GM19455 (cell line): ENCODE measurements around the gene FXYD2.

Experiments used
- ATAC-seq: cut with Tn5 transposase; IDR thresholded peaks from one replicate; pipeline ENCODE4 v1.9.1; 2021; ENCODE audit not compliant: unreplicated experiment

The FXYD2 gene

GRCh38 chr11:117805045-117805444, 19.5 kb downstream of the FXYD2 start:
- no peak for ATAC-seq

GRCh38 chr11:117803896-117804295, 20.6 kb downstream of the FXYD2 start:
- ATAC-seq, result no peak

- ATAC-seq, result no peak
These were observed 24.9 kb downstream of the FXYD2 start for GRCh38 chr11:117799634-117800033.

GRCh38 chr11:117796872-117797529, 27.5 kb downstream of the FXYD2 start, which contains the start of gene DSCAML1:
Gene DSCAML1, minus strand, starts transcription at chr11:117797216. Its CDS starts 137 bp downstream, at chr11:117797079.
- no peak for ATAC-seq

GRCh38 chr11:117796456-117796871, 28.1 kb downstream of the FXYD2 start:
- ATAC-seq, result no peak

GRCh38 chr11:117795638-117796455, 28.7 kb downstream of the FXYD2 start:
- ATAC-seq, result no peak

- no peak for ATAC-seq
These were observed 29.5 kb downstream of the FXYD2 start for GRCh38 chr11:117794772-117795629.

- no peak for ATAC-seq
These were observed 30.4 kb downstream of the FXYD2 start for GRCh38 chr11:117794135-117794534.

- ATAC-seq, result no peak
These were observed 31.0 kb downstream of the FXYD2 start for GRCh38 chr11:117793583-117793982.

- no peak for ATAC-seq
These were observed 31.6 kb downstream of the FXYD2 start for GRCh38 chr11:117792992-117793391.

GRCh38 chr11:117792241-117792640, 32.3 kb downstream of the FXYD2 start:
- no peak for ATAC-seq

- ATAC-seq, result no peak
These were observed 34.3 kb downstream of the FXYD2 start for GRCh38 chr11:117790279-117790678.

- ATAC-seq, result no peak
These were observed 35.3 kb downstream of the FXYD2 start for GRCh38 chr11:117789241-117789640.

- no peak for ATAC-seq
These were observed 38.2 kb downstream of the FXYD2 start for GRCh38 chr11:117786135-117786870.

GRCh38 chr11:117782101-117782500, 42.4 kb downstream of the FXYD2 start:
- no peak for ATAC-seq

- ATAC-seq, result no peak
These were observed 42.9 kb downstream of the FXYD2 start for GRCh38 chr11:117781627-117782026.

- no peak for ATAC-seq
These were observed 44.1 kb downstream of the FXYD2 start for GRCh38 chr11:117780456-117780855.

- ATAC-seq, result no peak
These were observed 50.0 kb downstream of the FXYD2 start for GRCh38 chr11:117774553-117774952.

- no peak for ATAC-seq
These were observed 52.2 kb downstream of the FXYD2 start for GRCh38 chr11:117772360-117772759.

GRCh38 chr11:117771841-117772240, 52.7 kb downstream of the FXYD2 start:
- no peak for ATAC-seq

GRCh38 chr11:117771197-117771596, 53.3 kb downstream of the FXYD2 start:
- no peak for ATAC-seq
